HEK293 (cell line): Measurements from ENCODE around the gene MMAB.

Experiments used
- CTCF ChIA-PET: fragments of 350-600 bp; formaldehyde crosslinking; extraction: SDS; loops from one replicate; lab custom pipeline; 2021; ENCODE audit warnings: antibody characterized with exemption; lab: Yijun Ruan, JAX
- POLR2A ChIA-PET: fragments of 300-600 bp; formaldehyde crosslinking; extraction: SDS; loops from one replicate; lab custom pipeline; 2020; ENCODE audit warnings: antibody characterized with exemption, inconsistent platforms; lab: Yijun Ruan, JAX
- H3K27ac ChIP-seq: fragments of 200-500 bp; sonication (Bioruptor generic); 2 replicates; pipeline ENCODE4 v1.5.1; 2014; ENCODE audit warnings: low read depth, low read length, control low read depth, inconsistent platforms; ENCODE audit errors: extremely low read depth
- H3K36me3 ChIP-seq, 2 experiments: fragments of 200-500 bp in 1 of 2; sonication (Bioruptor generic) in 1 of 2; 1 replicate in 1 of 2; 2 replicates in 1 of 2; pipeline ENCODE4 v1.5.1; 2014 to 2017; ENCODE audit warnings: inconsistent platforms in 2 of 2, low read length in 2 of 2; ENCODE audit not compliant: control insufficient read depth in 2 of 2, insufficient read depth in 1 of 2
- H3K4me1 ChIP-seq: fragments of 200-500 bp; sonication (Bioruptor generic); 2 replicates; pipeline ENCODE4 v1.5.1; 2014; ENCODE audit warnings: mild to moderate bottlenecking, low read length, inconsistent platforms; ENCODE audit not compliant: control insufficient read depth, insufficient read depth
- H3K4me3 ChIP-seq: 2 replicates; pipeline ENCODE4 v1.5.1; 2011; ENCODE audit warnings: low read depth, mild to moderate bottlenecking, control low read depth, low read length, moderate library complexity
- H3K9me3 ChIP-seq: fragments of 200-500 bp; sonication (Bioruptor generic); 2 replicates; pipeline ENCODE4 v1.5.1; 2014; ENCODE audit warnings: low read depth, low read length, inconsistent platforms; ENCODE audit not compliant: control insufficient read depth, insufficient read depth
- ATF2 ChIP-seq: fragments of 450-650 bp; formaldehyde crosslinking; IDR thresholded peaks from 2 replicates; pipeline ENCODE4 v1.5.1; 2016; ENCODE audit warnings: missing biosample characterization, missing genetic modification characterization, low read depth
- GLI2 ChIP-seq: fragments of 450-650 bp; formaldehyde crosslinking; IDR thresholded peaks from 2 replicates; pipeline ENCODE4; 2017; ENCODE audit warnings: missing biosample characterization, missing genetic modification characterization, low read depth, borderline replicate concordance
- YY2 ChIP-seq: fragments of 450-650 bp; formaldehyde crosslinking; IDR thresholded peaks from 2 replicates; pipeline ENCODE4 v1.5.1; 2016; ENCODE audit warnings: missing biosample characterization, missing genetic modification characterization
- ZBTB1 ChIP-seq: fragments of 450-650 bp; formaldehyde crosslinking; IDR thresholded peaks from 2 replicates; pipeline ENCODE4 v1.5.1; 2016; ENCODE audit warnings: missing biosample characterization, missing genetic modification characterization
- ZBTB26 ChIP-seq: fragments of 450-650 bp; formaldehyde crosslinking; optimal IDR thresholded peaks from 2 replicates; pipeline ENCODE3; 2016; ENCODE audit warnings: missing biosample characterization, mild to moderate bottlenecking, missing genetic modification characterization
- ZNF121 ChIP-seq: fragments of 450-650 bp; formaldehyde crosslinking; IDR thresholded peaks from 2 replicates; pipeline ENCODE4 v1.5.1; 2016; ENCODE audit warnings: missing biosample characterization, missing genetic modification characterization
- ZNF146 ChIP-seq: fragments of 450-650 bp; formaldehyde crosslinking; IDR thresholded peaks from 2 replicates; pipeline ENCODE4 v1.5.1; 2016; ENCODE audit warnings: missing biosample characterization, missing genetic modification characterization
- ZNF148 ChIP-seq: fragments of 450-650 bp; formaldehyde crosslinking; IDR thresholded peaks from 2 replicates; pipeline ENCODE4 v1.5.0; 2017; ENCODE audit warnings: missing biosample characterization, missing genetic modification characterization, borderline replicate concordance
- ZNF280D ChIP-seq: fragments of 450-650 bp; formaldehyde crosslinking; IDR thresholded peaks from 2 replicates; pipeline ENCODE4 v1.5.1; 2016; ENCODE audit warnings: missing biosample characterization, missing genetic modification characterization
- ZNF350 ChIP-seq: fragments of 450-650 bp; formaldehyde crosslinking; IDR thresholded peaks from 2 replicates; pipeline ENCODE4 v1.5.0; 2017; ENCODE audit warnings: missing biosample characterization, mild to moderate bottlenecking, missing genetic modification characterization
- ZNF362 ChIP-seq: fragments of 450-650 bp; formaldehyde crosslinking; IDR thresholded peaks from 2 replicates; pipeline ENCODE4 v1.5.1; 2016; ENCODE audit warnings: missing biosample characterization, missing genetic modification characterization
- ZNF366 ChIP-seq: fragments of 450-650 bp; formaldehyde crosslinking; conservative IDR thresholded peaks from 2 replicates; pipeline ENCODE4 v1.5.1; 2016; ENCODE audit warnings: missing biosample characterization, missing genetic modification characterization
- ZNF449 ChIP-seq: fragments of 450-650 bp; formaldehyde crosslinking; IDR thresholded peaks from 2 replicates; pipeline ENCODE4 v1.5.1; 2017; ENCODE audit warnings: missing biosample characterization, mild to moderate bottlenecking, missing genetic modification characterization, moderate library complexity
- ZNF514 ChIP-seq: fragments of 450-650 bp; formaldehyde crosslinking; IDR thresholded peaks from 2 replicates; pipeline ENCODE4 v1.5.1; 2016; ENCODE audit warnings: missing biosample characterization, missing genetic modification characterization
- ZSCAN23 ChIP-seq: fragments of 450-650 bp; formaldehyde crosslinking; IDR thresholded peaks from 2 replicates; pipeline ENCODE4 v1.5.1; 2016; ENCODE audit warnings: missing biosample characterization, missing genetic modification characterization

Gene MMAB

GRCh38 chr12:109590566-109590965, 17.3 kb upstream of the MMAB start:
- TF ChIP-seq ZNF146 (tag by site-specific recombination) (no peak), ZNF121 (tag by site-specific recombination) (no peak), ZNF362 (tag by site-specific recombination) (no peak), ZNF366 (no peak), ZBTB26 (no peak), YY2 (tag by site-specific recombination) (no peak), ATF2 (tag by site-specific recombination) (no peak), ZBTB1 (tag by site-specific recombination) (no peak), GLI2 (tag by site-specific recombination) (no peak), ZNF280D (tag by site-specific recombination) (no peak), ZSCAN23 (tag by site-specific recombination) (no peak), ZNF350 (tag by site-specific recombination) (no peak), ZNF148 (tag by site-specific recombination) (no peak), ZNF449 (tag by site-specific recombination) (no peak), ZNF514 (no peak)
- no peaks in the 10 kb centered on the region for H3K4me1 ChIP-seq
- no peaks in the 10 kb centered on the region for H3K9me3 ChIP-seq
- no peak overlapping the region for H3K27ac ChIP-seq
- peaks cover 0 to 18% of the 10 kb centered on the region in 2 experiments; a peak in 2 of 3 replicates for H3K36me3 ChIP-seq
- CTCF ChIA-PET = no interaction called here
- H3K4me3 ChIP-seq = no peak overlapping the region
- POLR2A ChIA-PET = no interaction called here
